Measurements from ENCODE around the gene ATG7.
"Not testable (repeated sequence)": the region's sequence is repeated elsewhere in the genome, so short reads cannot be mapped to it uniquely, and the experiment has no call there.

The ATG7 gene

GRCh38 chr3:11444404-11444803 lies 172.2 kb downstream of the ATG7 start:
- TF ChIP-seq POLR2AphosphoS5 (IDR thresholded peaks at IDR 0.05; ENCODE audit: borderline replicate concordance, low read depth, low read length) (no peak), FOXP2 (optimal IDR thresholded peaks at IDR 0.05; ENCODE audit: control extremely low read depth, extremely low read length, insufficient read depth) (no peak)
- Histone ChIP-seq H3K9ac (ENCODE audit: insufficient read length) (no peak overlapping the region), H3K36me3 (ENCODE audit: insufficient read depth, low read length) (no peaks in the 10 kb centered on the region), H3K9me3 (ENCODE audit: low read depth, low read length) (no peaks in the 10 kb centered on the region), H3K4me3 (no peak overlapping the region), H3K27ac (no peak overlapping the region)
- no peak for DNase-seq (ENCODE audit: low read depth, low spot score)

GRCh38 chr3:11445193-11445592 lies 173.0 kb downstream of the ATG7 start:
- not testable (repeated sequence) for H3K9me3 ChIP-seq (ENCODE audit: low read depth, low read length); H3K27ac ChIP-seq; H3K9ac ChIP-seq (ENCODE audit: insufficient read length); H3K36me3 ChIP-seq (ENCODE audit: insufficient read depth, low read length); DNase-seq (ENCODE audit: low read depth, low spot score); H3K4me3 ChIP-seq

GRCh38 chr3:11445883-11446282 lies 173.7 kb downstream of the ATG7 start:
- DNase-seq (ENCODE audit: low read depth, low spot score) = no peak
- TF ChIP-seq EZH2 (IDR thresholded peaks at IDR 0.05) = no peak
- TF ChIP-seq POLR2AphosphoS5 (IDR thresholded peaks at IDR 0.05; ENCODE audit: borderline replicate concordance, low read depth, low read length) = no peak
- no peak for TF ChIP-seq FOXP2 (optimal IDR thresholded peaks at IDR 0.05; ENCODE audit: control extremely low read depth, extremely low read length, insufficient read depth)
- Histone ChIP-seq H3K36me3 (ENCODE audit: insufficient read depth, low read length) (no peaks in the 10 kb centered on the region), H3K4me3 (no peak overlapping the region), H3K27ac (no peak overlapping the region), H3K9ac (ENCODE audit: insufficient read length) (no peak overlapping the region), H3K9me3 (ENCODE audit: low read depth, low read length) (no peaks in the 10 kb centered on the region)

GRCh38 chr3:11447584-11448200 lies 175.5 kb downstream of the ATG7 start:
- H3K36me3 ChIP-seq (ENCODE audit: insufficient read depth, low read length) = no peaks in the 10 kb centered on the region
- DNase-seq (ENCODE audit: low read depth, low spot score) = no peak
- H3K4me3 ChIP-seq = no peak overlapping the region
- no peak overlapping the region for H3K27ac ChIP-seq
- H3K9ac ChIP-seq (ENCODE audit: insufficient read length) = no peak overlapping the region
- TF ChIP-seq EZH2 (IDR thresholded peaks at IDR 0.05) (no peak), POLR2AphosphoS5 (IDR thresholded peaks at IDR 0.05; ENCODE audit: borderline replicate concordance, low read depth, low read length) (no peak), FOXP2 (optimal IDR thresholded peaks at IDR 0.05; ENCODE audit: control extremely low read depth, extremely low read length, insufficient read depth) (no peak)
- no peaks in the 10 kb centered on the region for H3K9me3 ChIP-seq (ENCODE audit: low read depth, low read length)

GRCh38 chr3:11450015-11450414 lies 177.8 kb downstream of the ATG7 start:
- no peak for DNase-seq (ENCODE audit: low read depth, low spot score)
- H3K36me3 ChIP-seq (ENCODE audit: insufficient read depth, low read length) = no peaks in the 10 kb centered on the region
- no peaks in the 10 kb centered on the region for H3K9me3 ChIP-seq (ENCODE audit: low read depth, low read length)
- no peak overlapping the region for H3K27ac ChIP-seq
- no peak overlapping the region for H3K9ac ChIP-seq (ENCODE audit: insufficient read length)
- no peak for TF ChIP-seq POLR2AphosphoS5 (IDR thresholded peaks at IDR 0.05; ENCODE audit: borderline replicate concordance, low read depth, low read length)
- no peak for TF ChIP-seq FOXP2 (optimal IDR thresholded peaks at IDR 0.05; ENCODE audit: control extremely low read depth, extremely low read length, insufficient read depth)
- no peak for TF ChIP-seq EZH2 (IDR thresholded peaks at IDR 0.05)
- no peak overlapping the region for H3K4me3 ChIP-seq

GRCh38 chr3:11452312-11452711 lies 180.1 kb downstream of the ATG7 start:
- no peak for TF ChIP-seq POLR2AphosphoS5 (IDR thresholded peaks at IDR 0.05; ENCODE audit: borderline replicate concordance, low read depth, low read length)
- no peak for TF ChIP-seq FOXP2 (optimal IDR thresholded peaks at IDR 0.05; ENCODE audit: control extremely low read depth, extremely low read length, insufficient read depth)
- no peak for TF ChIP-seq EZH2 (IDR thresholded peaks at IDR 0.05)
- no peak overlapping the region for H3K9ac ChIP-seq (ENCODE audit: insufficient read length)
- DNase-seq (ENCODE audit: low read depth, low spot score) = no peak
- H3K27ac ChIP-seq = no peak overlapping the region
- no peak overlapping the region for H3K4me3 ChIP-seq
- no peaks in the 10 kb centered on the region for H3K36me3 ChIP-seq (ENCODE audit: insufficient read depth, low read length)
- no peaks in the 10 kb centered on the region for H3K9me3 ChIP-seq (ENCODE audit: low read depth, low read length)

GRCh38 chr3:11452885-11453847 lies 181.0 kb downstream of the ATG7 start:
- no peak for TF ChIP-seq EZH2 (IDR thresholded peaks at IDR 0.05)
- TF ChIP-seq POLR2AphosphoS5 (IDR thresholded peaks at IDR 0.05; ENCODE audit: borderline replicate concordance, low read depth, low read length) = no peak
- TF ChIP-seq FOXP2 (optimal IDR thresholded peaks at IDR 0.05; ENCODE audit: control extremely low read depth, extremely low read length, insufficient read depth) = no peak
- H3K36me3 ChIP-seq (ENCODE audit: insufficient read depth, low read length) = no peaks in the 10 kb centered on the region
- H3K9me3 ChIP-seq (ENCODE audit: low read depth, low read length) = no peaks in the 10 kb centered on the region
- no peak overlapping the region for H3K4me3 ChIP-seq
- no peak overlapping the region for H3K27ac ChIP-seq
- no peak for DNase-seq (ENCODE audit: low read depth, low spot score)
- H3K9ac ChIP-seq (ENCODE audit: insufficient read length) = no peak overlapping the region

GRCh38 chr3:11455956-11456355 lies 183.8 kb downstream of the ATG7 start:
- Histone ChIP-seq H3K27ac (no peak overlapping the region), H3K4me3 (no peak overlapping the region), H3K36me3 (ENCODE audit: insufficient read depth, low read length) (no peaks in the 10 kb centered on the region), H3K9ac (ENCODE audit: insufficient read length) (no peak overlapping the region), H3K9me3 (ENCODE audit: low read depth, low read length) (no peaks in the 10 kb centered on the region)
- no peak for DNase-seq (ENCODE audit: low read depth, low spot score)
- TF ChIP-seq EZH2 (IDR thresholded peaks at IDR 0.05) = no peak
- TF ChIP-seq POLR2AphosphoS5 (IDR thresholded peaks at IDR 0.05; ENCODE audit: borderline replicate concordance, low read depth, low read length) = no peak
- no peak for TF ChIP-seq FOXP2 (optimal IDR thresholded peaks at IDR 0.05; ENCODE audit: control extremely low read depth, extremely low read length, insufficient read depth)

All from SK-N-MC (cell line).